IMR-90 (cell line): ENCODE results near the gene RXYLT1. TPM values are rescaled to one million over a fixed set of nuclear protein-coding genes. Genes with fewer than 3 reads are reported as not detected.

Experiments
- ATAC-seq: fragments of 200-7000 bp; cut with Tn5 transposase; 2 replicates; pipeline ENCODE4 v1.9.1; 2020; ENCODE audit warnings: low read depth, mild to moderate bottlenecking, moderate library complexity
- BruUV-seq: library from RNA; stranded (reverse); fragments of 400-500 nt; replicated peaks from 2 replicates; lab custom pipeline; 2021; lab: Mats Ljungman, UMichigan
- CTCF ChIA-PET: fragments of 300-600 bp; formaldehyde crosslinking; extraction: SDS; loops from one replicate; lab custom pipeline; 2021; ENCODE audit warnings: antibody characterized with exemption; lab: Yijun Ruan, JAX
- POLR2A ChIA-PET: fragments of 300-600 bp; sonication (Branson Sonifier 250); formaldehyde crosslinking; loops from one replicate; lab custom pipeline; 2022; ENCODE audit warnings: antibody characterized with exemption; ENCODE audit not compliant: unreplicated experiment; lab: Charles Lee
- DNase-seq: peaks from one replicate; pipeline ENCODE4 v3.0.0; 2013
- H2AFZ ChIP-seq: replicated peaks from 2 replicates; pipeline ENCODE3; 2013; ENCODE audit warnings: low read length, mild to moderate bottlenecking; ENCODE audit not compliant: poor library complexity
- H2AK5ac ChIP-seq: 2 replicates; pipeline ENCODE4 v1.6.1; 2013; ENCODE audit warnings: low read depth, low read length, inconsistent platforms
- H2AK9ac ChIP-seq: replicated peaks from 2 replicates; pipeline ENCODE3; 2013; ENCODE audit warnings: mild to moderate bottlenecking, low read depth, low read length, moderate library complexity; ENCODE audit not compliant: poor library complexity
- H2BK120ac ChIP-seq: 2 replicates; pipeline ENCODE4 v1.6.1; 2013; ENCODE audit warnings: low read depth, low read length, inconsistent platforms
- H2BK15ac ChIP-seq: 3 replicates; pipeline ENCODE4 v1.6.1; 2013; ENCODE audit warnings: low read depth, low read length, inconsistent platforms
- H2BK20ac ChIP-seq: 2 replicates; pipeline ENCODE4 v1.6.1; 2013; ENCODE audit warnings: low read depth, mild to moderate bottlenecking, inconsistent platforms, low read length, moderate library complexity
- H2BK5ac ChIP-seq: 2 replicates; pipeline ENCODE4 v1.6.1; 2013; ENCODE audit warnings: mild to moderate bottlenecking, low read depth, low read length, inconsistent platforms; ENCODE audit not compliant: poor library complexity, severe bottlenecking
- H3K14ac ChIP-seq: replicated peaks from 2 replicates; pipeline ENCODE4 v1.6.1; 2013; ENCODE audit warnings: low read depth, low read length, inconsistent platforms
- H3K18ac ChIP-seq: 2 replicates; pipeline ENCODE4 v1.6.1; 2013; ENCODE audit warnings: low read depth, low read length, control low read depth
- H3K23ac ChIP-seq: 2 replicates; pipeline ENCODE4 v1.6.1; 2013; ENCODE audit warnings: low read depth, low read length, inconsistent platforms
- H3K27ac ChIP-seq: 2 replicates; pipeline ENCODE4 v1.5.1; 2013; ENCODE audit warnings: mild to moderate bottlenecking, control low read depth, low read length; ENCODE audit not compliant: insufficient read depth
- H3K27me3 ChIP-seq: 2 replicates; pipeline ENCODE4 v1.6.1; 2013; ENCODE audit warnings: low read length; ENCODE audit not compliant: control insufficient read depth, insufficient read depth
- H3K36me3 ChIP-seq: 2 replicates; pipeline ENCODE4 v1.6.1; 2013; ENCODE audit warnings: low read length, mixed read lengths; ENCODE audit not compliant: control insufficient read depth, insufficient read depth
- H3K4ac ChIP-seq: 2 replicates; pipeline ENCODE4 v1.6.1; 2013; ENCODE audit warnings: low read depth, low read length, inconsistent platforms
- H3K4me1 ChIP-seq: 2 replicates; pipeline ENCODE4 v1.6.1; 2013; ENCODE audit warnings: low read length, mixed read lengths; ENCODE audit not compliant: control insufficient read depth, insufficient read depth
- H3K4me2 ChIP-seq: 2 replicates; pipeline ENCODE4 v1.6.1; 2013; ENCODE audit warnings: low read depth, mild to moderate bottlenecking, control low read depth, low read length, moderate library complexity
- H3K4me3 ChIP-seq: 2 replicates; pipeline ENCODE4 v1.5.1; 2013; ENCODE audit warnings: low read depth, mild to moderate bottlenecking, control low read depth, low read length, moderate library complexity; ENCODE audit not compliant: insufficient read depth
- H3K56ac ChIP-seq: 2 replicates; pipeline ENCODE4 v1.6.1; 2013; ENCODE audit warnings: low read length, inconsistent platforms; ENCODE audit not compliant: insufficient read depth; ENCODE audit errors: extremely low read depth
- H3K79me1 ChIP-seq, 2 experiments: 2 replicates each; pipeline ENCODE4 v1.6.1; 2013; ENCODE audit warnings: low read length in 2 of 2, inconsistent platforms in 1 of 2, low read depth in 1 of 2
- H3K9ac ChIP-seq: 2 replicates; pipeline ENCODE4 v1.6.1; 2013; ENCODE audit warnings: low read depth, low read length, control low read depth
- H3K9me1 ChIP-seq: 2 replicates; pipeline ENCODE4 v1.6.1; 2013; ENCODE audit warnings: low read length, inconsistent platforms; ENCODE audit not compliant: insufficient read depth
- H3K9me3 ChIP-seq: 2 replicates; pipeline ENCODE4 v1.6.1; 2013; ENCODE audit warnings: low read length; ENCODE audit not compliant: control insufficient read depth, insufficient read depth
- H4K20me1 ChIP-seq: 2 replicates; pipeline ENCODE4 v1.6.1; 2013; ENCODE audit warnings: low read length, inconsistent platforms; ENCODE audit not compliant: insufficient read depth
- H4K5ac ChIP-seq: 2 replicates; pipeline ENCODE4 v1.6.1; 2013; ENCODE audit warnings: mild to moderate bottlenecking, low read depth, low read length, control low read depth
- H4K8ac ChIP-seq, 2 experiments: 2 replicates each; pipeline ENCODE4 v1.6.1; 2013; ENCODE audit warnings: low read depth in 2 of 2, low read length in 2 of 2, control low read depth in 1 of 2, inconsistent platforms in 1 of 2
- H4K91ac ChIP-seq: 2 replicates; pipeline ENCODE4 v1.6.1; 2013; ENCODE audit warnings: low read depth, low read length, inconsistent platforms; ENCODE audit not compliant: insufficient read depth
- MAFK ChIP-seq: IDR thresholded peaks from 2 replicates; pipeline ENCODE4 v1.6.1; 2012; ENCODE audit warnings: low read depth, low read length, improper control_type of control experiment
- WGBS, 2 experiments: methylation state at CpG; one replicate each; pipeline versions ENCODE4 v1.1.5 to v1.1.7; 2013; ENCODE audit warnings: missing lambda C conversion rate in 2 of 2; ENCODE audit not compliant: insufficient read length in 1 of 2; ENCODE audit errors: extremely low coverage in 2 of 2; 5-methylcytosine and 5-hydroxymethylcytosine counted together
- dilution Hi-C: fragments of 300-500 bp; cut with HindIII; formaldehyde crosslinking; loops from one replicate; pipeline ENCODE4 v1.14.3; 2018; ENCODE audit warnings: low sequenced_read_pairs; ENCODE audit not compliant: unreplicated experiment
- in situ Hi-C: fragments of 300-500 bp; cut with MboI; formaldehyde crosslinking; loops from 3 replicates; pipeline ENCODE4 v1.14.3; 2019; ENCODE audit warnings: low sequenced_read_pairs, inconsistent platforms, mixed read lengths
- intact Hi-C: fragments of 100-400 bp; cut with micrococcal nuclease; formaldehyde crosslinking; loops from 2 replicates; pipeline ENCODE4 v1.10.0; 2022
- polyA plus RNA-seq, 3 experiments: library from polyadenylated mRNA; depleted of rRNA; stranded (reverse); fragments of >200 nt; gene quantifications; 2 replicates each; pipeline ENCODE4 v1.2.3, GENCODE V29; 2012; ENCODE audit warnings: low replicate concordance in 1 of 3
- total RNA-seq: library from RNA; depleted of rRNA; stranded (reverse); fragments of >200 nt; gene quantifications from 2 replicates; pipeline ENCODE4 v1.2.3, GENCODE V29; 2012

Gene RXYLT1
- total and polyA plus RNA-seq, 2 of the 4 experiments (the other 2 are of a cell fraction): 9.0 to 9.5 TPM

- intact Hi-C loops: no loop called here
- DNase-seq (no peak), ATAC-seq (no peak)
- H3K9me3 ChIP-seq: peaks cover 6% of the 10 kb centered on the region
- no peak overlapping the region for H2AFZ ChIP-seq
- peak overlapping the region; percentile 35; the same call in 1 of the 2 replicates for H3K4me2 ChIP-seq
- in situ Hi-C loops: no loop called here
- H2BK120ac ChIP-seq: no peak overlapping the region
- H3K14ac ChIP-seq: no peak overlapping the region
- no peak overlapping the region for H3K4ac ChIP-seq
- H3K4me1 ChIP-seq: no peaks in the 10 kb centered on the region
- no peak overlapping the region for H2AK5ac ChIP-seq
- H3K27ac ChIP-seq: no peak overlapping the region
- TF ChIP-seq MAFK: no peak
- H4K91ac ChIP-seq: no peak overlapping the region
- H3K23ac ChIP-seq: no peak overlapping the region
- H2BK5ac ChIP-seq: no peak overlapping the region
- no peaks in the 10 kb centered on the region for H3K9me1 ChIP-seq
- peaks cover 2% of the 10 kb centered on the region for H3K27me3 ChIP-seq
- no peak overlapping the region for H3K18ac ChIP-seq
- BruUV-seq: no TSS peak
- no peak overlapping the region for H3K4me3 ChIP-seq
- no peaks in the 10 kb centered on the region for H4K20me1 ChIP-seq
- no peak overlapping the region for H2AK9ac ChIP-seq
- no peak overlapping the region for H2BK15ac ChIP-seq
- WGBS, 2 experiments: no CpG with 5 or more reads among the region's 1 CpG
- ChIA-PET CTCF (no interaction called here), POLR2A (no interaction called here)
- H3K79me1 ChIP-seq: no peaks in the 10 kb centered on the region
- no peak overlapping the region for H3K9ac ChIP-seq
- dilution Hi-C loops: no loop called here
- no peak overlapping the region for H2BK20ac ChIP-seq
- no peak overlapping the region for H3K56ac ChIP-seq
- H4K5ac ChIP-seq: no peak overlapping the region
- no peak overlapping the region for H4K8ac ChIP-seq
- H3K36me3 ChIP-seq: no peaks in the 10 kb centered on the region
Measured at GRCh38 chr12:63770375-63770774, 9.3 kb upstream of the RXYLT1 start.
